Vagina (tissue), 2 donors: Measurements from ENCODE around the gene MYZAP. TPM values are rescaled to one million over a fixed set of nuclear protein-coding genes. Genes with fewer than 3 reads are reported as not detected.
"Not testable (repeated sequence)": the region's sequence is repeated elsewhere in the genome, so short reads cannot be mapped to it uniquely, and the experiment has no call there.

ENCODE experiments used
- DNase-seq, 2 donors: peaks; one replicate each; pipeline ENCODE4 v3.0.0-alpha.2; 2017; ENCODE audit errors: extremely low spot score in 2 of 2
- H3K27ac ChIP-seq: fragments of 200-600 bp; sonication (generic); one replicate; pipeline ENCODE4 v1.5.1; 2019
- H3K27me3 ChIP-seq: fragments of 200-600 bp; sonication (generic); one replicate; pipeline ENCODE4 v1.5.1; 2019
- H3K36me3 ChIP-seq, 2 donors: fragments of 200-600 bp; sonication (generic); one replicate each; pipeline ENCODE4 v1.5.1; 2017 to 2019
- H3K4me1 ChIP-seq: fragments of 200-600 bp; sonication (generic); one replicate; pipeline ENCODE4 v1.5.1; 2019
- H3K4me3 ChIP-seq, 2 donors: fragments of 200-600 bp; sonication (generic); 1 replicate in 1 of 2; 2 replicates in 1 of 2; pipeline ENCODE4 v1.5.1; 2016 to 2019
- H3K9me3 ChIP-seq: fragments of 200-600 bp; sonication (generic); one replicate; pipeline ENCODE4 v1.5.1; 2019
- CTCF ChIP-seq, 3 experiments: fragments of 450-650 bp in 2 of 3; fragments of 200-600 bp in 1 of 3; sonication (generic) in 1 of 3; IDR thresholded peaks; one replicate each; pipeline ENCODE4 v1.5.1; 2017 to 2019; ENCODE audit warnings: antibody characterized with exemption in 3 of 3, mild to moderate bottlenecking in 2 of 3, moderate library complexity in 2 of 3
- POLR2A ChIP-seq, 2 donors: fragments of 450-650 bp; IDR thresholded peaks; one replicate each; pipeline ENCODE4 v1.6.1; 2017; ENCODE audit warnings: antibody characterized with exemption in 2 of 2, mild to moderate bottlenecking in 2 of 2, moderate library complexity in 2 of 2
- POLR2AphosphoS5 ChIP-seq, 2 donors: sonication (generic); formaldehyde crosslinking; IDR thresholded peaks; one replicate each; pipeline ENCODE4 v1.9.0; 2017; ENCODE audit warnings: antibody characterized with exemption in 2 of 2, mild to moderate bottlenecking in 2 of 2, low read depth in 1 of 2; ENCODE audit not compliant: insufficient read depth in 1 of 2
- intact Hi-C: fragments of 100-400 bp; cut with DNase I; formaldehyde crosslinking; loops from one replicate; pipeline ENCODE4 v1.15.1; 2023
- total RNA-seq: library from RNA; depleted of rRNA; stranded (reverse); fragments of >200 nt; gene quantifications from one replicate; pipeline ENCODE4 v1.2.3, GENCODE V29; 2016

MYZAP gene
- total RNA-seq, 1 donor from 2014 or later: 15.2 TPM

- no peaks in the 10 kb centered on the region for H3K9me3 ChIP-seq
- peak overlapping the region; percentile 85 for H3K27ac ChIP-seq
- no peak for DNase-seq
- TF ChIP-seq POLR2AphosphoS5 (IDR thresholded peaks at IDR 0.05; ENCODE audit: insufficient read depth in 1 of 2, low read depth in 1 of 2): no peak
- no peak for TF ChIP-seq POLR2A (IDR thresholded peaks at IDR 0.05)
- no peak for TF ChIP-seq CTCF (IDR thresholded peaks at IDR 0.05)
- H3K27me3 ChIP-seq: no peaks in the 10 kb centered on the region
- peaks cover 58% of the 10 kb centered on the region for H3K4me1 ChIP-seq
- H3K4me3 ChIP-seq: no peak overlapping the region
- H3K36me3 ChIP-seq: no peaks in the 10 kb centered on the region
- intact Hi-C loops: no loop called here
Observed at GRCh38 chr15:57607570-57608000, 15.9 kb downstream of the MYZAP start.

GRCh38 chr15:57609805-57610529 lies 18.3 kb downstream of the MYZAP start:
- H3K36me3 ChIP-seq: no peaks in the 10 kb centered on the region
- TF ChIP-seq CTCF (IDR thresholded peaks at IDR 0.05) (no peak), POLR2AphosphoS5 (IDR thresholded peaks at IDR 0.05; ENCODE audit: insufficient read depth in 1 of 2, low read depth in 1 of 2) (peak; percentile 78 to 94)
- intact Hi-C loops: loop anchor here (10.0 kb wide), 1 partner anchor 45 kb away; no protein-coding TSS in a partner anchor
- DNase-seq: peak in 1 of 2 donors; percentile 92
- H3K4me1 ChIP-seq: peaks cover 59% of the 10 kb centered on the region
- no peaks in the 10 kb centered on the region for H3K9me3 ChIP-seq
- H3K27me3 ChIP-seq: no peaks in the 10 kb centered on the region
- no peak overlapping the region for H3K4me3 ChIP-seq
- peak overlapping the region; percentile 85 for H3K27ac ChIP-seq

- peaks cover 59% of the 10 kb centered on the region for H3K4me1 ChIP-seq
- H3K36me3 ChIP-seq: no peaks in the 10 kb centered on the region
- intact Hi-C loops: loop anchor here (10.0 kb wide), 1 partner anchor 46 kb away; no protein-coding TSS in a partner anchor
- DNase-seq: no peak
- H3K4me3 ChIP-seq: no peak overlapping the region
- H3K27ac ChIP-seq: peak overlapping the region; percentile 85
- no peak for TF ChIP-seq CTCF (IDR thresholded peaks at IDR 0.05)
- TF ChIP-seq POLR2A (IDR thresholded peaks at IDR 0.05): no peak
- no peak for TF ChIP-seq POLR2AphosphoS5 (IDR thresholded peaks at IDR 0.05; ENCODE audit: insufficient read depth in 1 of 2, low read depth in 1 of 2)
- H3K27me3 ChIP-seq: no peaks in the 10 kb centered on the region
- H3K9me3 ChIP-seq: no peaks in the 10 kb centered on the region
Observed at GRCh38 chr15:57611123-57611522, 19.4 kb downstream of the MYZAP start.

- peak overlapping the region; percentile 85 for H3K27ac ChIP-seq
- intact Hi-C loops: loop anchor here (10.0 kb wide), 1 partner anchor 47 kb away; no protein-coding TSS in a partner anchor
- peaks cover 57% of the 10 kb centered on the region for H3K4me1 ChIP-seq
- no peaks in the 10 kb centered on the region for H3K36me3 ChIP-seq
- H3K27me3 ChIP-seq: no peaks in the 10 kb centered on the region
- H3K9me3 ChIP-seq: no peaks in the 10 kb centered on the region
- no peak overlapping the region for H3K4me3 ChIP-seq
- no peak for TF ChIP-seq POLR2A (IDR thresholded peaks at IDR 0.05)
- peak in 1 of 2 donors; percentile 82 for TF ChIP-seq POLR2AphosphoS5 (IDR thresholded peaks at IDR 0.05; ENCODE audit: insufficient read depth in 1 of 2, low read depth in 1 of 2)
- TF ChIP-seq CTCF (IDR thresholded peaks at IDR 0.05): peak in 1 of 3 experiments; percentile 49
- DNase-seq: peak in 1 of 2 donors; percentile 88
Observed at GRCh38 chr15:57611938-57612337, 20.2 kb downstream of the MYZAP start.

GRCh38 chr15:57614241-57614640 lies 22.5 kb downstream of the MYZAP start:
- H3K36me3 ChIP-seq: no peaks in the 10 kb centered on the region
- H3K27ac ChIP-seq: no peak overlapping the region
- no peak overlapping the region for H3K4me3 ChIP-seq
- H3K9me3 ChIP-seq: no peaks in the 10 kb centered on the region
- no peak for DNase-seq
- H3K4me1 ChIP-seq: peaks cover 34% of the 10 kb centered on the region
- no peaks in the 10 kb centered on the region for H3K27me3 ChIP-seq
- TF ChIP-seq CTCF (IDR thresholded peaks at IDR 0.05) (no peak), POLR2A (IDR thresholded peaks at IDR 0.05) (no peak)
- intact Hi-C loops: loop anchor here (10.0 kb wide), 1 partner anchor 49 kb away; no protein-coding TSS in a partner anchor

- H3K4me1 ChIP-seq: peaks cover 26% of the 10 kb centered on the region
- H3K27ac ChIP-seq, H3K36me3 ChIP-seq, H3K27me3 ChIP-seq, DNase-seq, H3K4me3 ChIP-seq, H3K9me3 ChIP-seq: not testable (repeated sequence)
- intact Hi-C loops: loop anchor here (10.0 kb wide), 1 partner anchor 51 kb away; no protein-coding TSS in a partner anchor
Observed at GRCh38 chr15:57615951-57616496, 24.3 kb downstream of the MYZAP start.
